Spinal cord (tissue), 10 donors: ENCODE data around the gene ACER2. TPM values are rescaled to one million over a fixed set of nuclear protein-coding genes. Genes with fewer than 3 reads are reported as not detected.

Experiments used
- DNase-seq, 6 donors: peaks; one replicate each; pipeline versions ENCODE4 v3.0.0 to v3.0.0-alpha.2; 2013 to 2015; ENCODE audit warnings: low spot score in 6 of 6, low read depth in 4 of 6
- H3K27ac ChIP-seq: one replicate; pipeline ENCODE4 v1.5.1; 2013; ENCODE audit warnings: low read depth, low read length, control low read depth
- H3K27me3 ChIP-seq: one replicate; pipeline ENCODE4 v1.6.1; 2013; ENCODE audit warnings: low read length; ENCODE audit not compliant: control insufficient read depth, insufficient read depth
- H3K36me3 ChIP-seq: one replicate; pipeline ENCODE4 v1.6.1; 2013; ENCODE audit warnings: low read length; ENCODE audit not compliant: control insufficient read depth, insufficient read depth
- H3K4me1 ChIP-seq: one replicate; pipeline ENCODE4 v1.6.1; 2013; ENCODE audit warnings: low read length; ENCODE audit not compliant: control insufficient read depth, insufficient read depth
- H3K4me3 ChIP-seq: one replicate; pipeline ENCODE4 v1.5.1; 2013; ENCODE audit warnings: low read depth, low read length, control low read depth
- H3K9me3 ChIP-seq: one replicate; pipeline ENCODE4 v1.6.1; 2013; ENCODE audit warnings: low read length; ENCODE audit not compliant: control insufficient read depth, insufficient read depth
- WGBS: methylation state at CpG from one replicate; pipeline ENCODE4 v1.1.5; 2013; ENCODE audit warnings: missing lambda C conversion rate; ENCODE audit not compliant: insufficient coverage; 5-methylcytosine and 5-hydroxymethylcytosine counted together
- polyA plus RNA-seq, 2 donors: library from polyadenylated mRNA; unstranded; fragments of 120-200 nt; gene quantifications; one replicate each; pipeline ENCODE4 v1.2.1, GENCODE V29; 2013; ENCODE audit not compliant: insufficient read length in 2 of 2
- total RNA-seq, 2 donors: library from RNA; depleted of rRNA in 1 of 2; stranded (reverse); fragments of 120-200 nt in 1 of 2; fragments of >200 nt in 1 of 2; gene quantifications; one replicate each; pipeline versions ENCODE4 v1.2.3 to v1.2.4, GENCODE V29; 2013 to 2014
- donor health status: healthy.

ACER2 gene
- total and polyA plus RNA-seq, 4 donors = 2.7 to 3.8 (median 3.0) TPM

GRCh38 chr9:19441730-19442129 lies 32.9 kb downstream of the ACER2 start:
- WGBS = no CpG with 5 or more reads among the region's 4 CpGs
- H3K27ac ChIP-seq = no peak overlapping the region
- no peak overlapping the region for H3K4me3 ChIP-seq
- peaks cover 6% of the 10 kb centered on the region for H3K36me3 ChIP-seq
- H3K4me1 ChIP-seq = no peaks in the 10 kb centered on the region
- no peaks in the 10 kb centered on the region for H3K27me3 ChIP-seq
- no peak for DNase-seq
- no peaks in the 10 kb centered on the region for H3K9me3 ChIP-seq

- Histone ChIP-seq H3K9me3 (no peaks in the 10 kb centered on the region), H3K27me3 (no peaks in the 10 kb centered on the region), H3K27ac (no peak overlapping the region), H3K4me1 (no peaks in the 10 kb centered on the region), H3K36me3 (peaks cover 6% of the 10 kb centered on the region), H3K4me3 (no peak overlapping the region)
- 100% methylated on average over 3 of the region's 9 CpGs for WGBS
- no peak for DNase-seq
These were observed 33.4 kb downstream of the ACER2 start for GRCh38 chr9:19442240-19442639.

- 86% methylated on average over 2 of the region's 2 CpGs for WGBS
- no peak overlapping the region for H3K27ac ChIP-seq
- H3K36me3 ChIP-seq = peaks cover 6% of the 10 kb centered on the region
- DNase-seq = no peak
- H3K4me1 ChIP-seq = no peaks in the 10 kb centered on the region
- H3K4me3 ChIP-seq = no peak overlapping the region
- no peaks in the 10 kb centered on the region for H3K9me3 ChIP-seq
- H3K27me3 ChIP-seq = no peaks in the 10 kb centered on the region
These were observed 36.6 kb downstream of the ACER2 start for GRCh38 chr9:19445452-19445851.

- H3K27ac ChIP-seq = no peak overlapping the region
- peaks cover 6% of the 10 kb centered on the region for H3K36me3 ChIP-seq
- no peaks in the 10 kb centered on the region for H3K9me3 ChIP-seq
- H3K4me3 ChIP-seq = no peak overlapping the region
- DNase-seq = no peak
- no peaks in the 10 kb centered on the region for H3K27me3 ChIP-seq
- WGBS = 38% methylated on average over 4 of the region's 7 CpGs
- H3K4me1 ChIP-seq = no peaks in the 10 kb centered on the region
These were observed 37.6 kb downstream of the ACER2 start for GRCh38 chr9:19446361-19446861.

GRCh38 chr9:19451240-19452087 lies 42.7 kb downstream of the ACER2 start:
- no peak overlapping the region for H3K27ac ChIP-seq
- no peaks in the 10 kb centered on the region for H3K9me3 ChIP-seq
- no peaks in the 10 kb centered on the region for H3K27me3 ChIP-seq
- no peaks in the 10 kb centered on the region for H3K36me3 ChIP-seq
- H3K4me3 ChIP-seq = no peak overlapping the region
- peaks cover under 1% of the 10 kb centered on the region for H3K4me1 ChIP-seq
- no peak for DNase-seq
- WGBS = 94% methylated on average over 8 of the region's 9 CpGs

- no peak overlapping the region for H3K27ac ChIP-seq
- H3K27me3 ChIP-seq = no peaks in the 10 kb centered on the region
- H3K36me3 ChIP-seq = no peaks in the 10 kb centered on the region
- H3K4me3 ChIP-seq = no peak overlapping the region
- H3K4me1 ChIP-seq = peaks cover 2% of the 10 kb centered on the region
- 38% methylated on average over 3 of the region's 3 CpGs for WGBS
- no peak for DNase-seq
- H3K9me3 ChIP-seq = no peaks in the 10 kb centered on the region
These were observed 47.6 kb downstream of the ACER2 start for GRCh38 chr9:19456426-19456825.

GRCh38 chr9:19456996-19457692 lies 48.3 kb downstream of the ACER2 start:
- Histone ChIP-seq H3K27me3 (no peaks in the 10 kb centered on the region), H3K27ac (no peak overlapping the region), H3K4me1 (peaks cover 2% of the 10 kb centered on the region), H3K36me3 (no peaks in the 10 kb centered on the region), H3K4me3 (peak overlapping the region; percentile 32), H3K9me3 (no peaks in the 10 kb centered on the region)
- WGBS = 54% methylated on average over 6 of the region's 12 CpGs
- peak; percentile 64 to 95 (median 76) for DNase-seq

GRCh38 chr9:19457693-19458009 lies 48.8 kb downstream of the ACER2 start:
- no CpG with 5 or more reads among the region's 5 CpGs for WGBS
- Histone ChIP-seq H3K4me3 (peak overlapping the region; percentile 32), H3K4me1 (peaks cover 2% of the 10 kb centered on the region), H3K9me3 (no peaks in the 10 kb centered on the region), H3K27ac (no peak overlapping the region), H3K36me3 (no peaks in the 10 kb centered on the region), H3K27me3 (no peaks in the 10 kb centered on the region)
- no peak for DNase-seq

GRCh38 chr9:19460243-19460642 lies 51.4 kb downstream of the ACER2 start:
- Histone ChIP-seq H3K27me3 (peaks cover 3% of the 10 kb centered on the region), H3K27ac (no peak overlapping the region), H3K9me3 (no peaks in the 10 kb centered on the region), H3K36me3 (no peaks in the 10 kb centered on the region), H3K4me3 (no peak overlapping the region), H3K4me1 (peaks cover 13% of the 10 kb centered on the region)
- no CpG with 5 or more reads among the region's 6 CpGs for WGBS
- DNase-seq = peak in 1 of 6 donors; percentile 18
